Kidney (tissue), 14 donors: Measurements from ENCODE around the gene PARVG. TPM values are rescaled to one million over a fixed set of nuclear protein-coding genes. Genes with fewer than 3 reads are reported as not detected.

Source experiments
- DNase-seq, 5 donors: peaks; one replicate each; pipeline ENCODE4 v3.0.0-alpha.2; 2013 to 2020
- FAIRE-seq: peaks from 2 replicates; lab custom pipeline; 2012; peaks lifted over from hg19 to GRCh38; lab: Jason Lieb, UNC
- H3K27ac ChIP-seq, 2 donors: one replicate each; pipeline ENCODE4 v1.7.0; 2013; ENCODE audit warnings: low read depth in 2 of 2, low read length in 2 of 2, inconsistent platforms in 1 of 2
- H3K27me3 ChIP-seq: one replicate; pipeline ENCODE4 v1.7.1; 2013; ENCODE audit warnings: low read length, inconsistent platforms; ENCODE audit not compliant: control insufficient read depth, insufficient read depth
- H3K36me3 ChIP-seq, 3 donors: one replicate each; pipeline versions ENCODE4 v1.7.0 to v1.7.1; 2013; ENCODE audit warnings: low read length in 3 of 3, control low read depth in 1 of 3, inconsistent platforms in 1 of 3; ENCODE audit not compliant: insufficient read depth in 3 of 3, control insufficient read depth in 2 of 3
- H3K4me1 ChIP-seq, 3 donors: one replicate each; pipeline versions ENCODE4 v1.7.0 to v1.7.1; 2013; ENCODE audit warnings: low read length in 3 of 3, inconsistent platforms in 1 of 3, low read depth in 1 of 3; ENCODE audit not compliant: control insufficient read depth in 2 of 3, insufficient read depth in 2 of 3
- H3K4me3 ChIP-seq, 3 donors: one replicate each; pipeline versions ENCODE4 v1.7.0 to v1.8.1; 2013; ENCODE audit warnings: low read length in 3 of 3, control low read depth in 1 of 3, inconsistent platforms in 1 of 3
- H3K9ac ChIP-seq, 3 donors: one replicate each; pipeline versions ENCODE4 v1.7.0 to v1.7.1; 2013; ENCODE audit warnings: low read length in 3 of 3, control low read depth in 1 of 3, inconsistent platforms in 1 of 3
- H3K9me3 ChIP-seq, 3 donors: one replicate each; pipeline versions ENCODE4 v1.7.0 to v1.7.1; 2013; ENCODE audit warnings: low read length in 3 of 3, control low read depth in 1 of 3, inconsistent platforms in 1 of 3; ENCODE audit not compliant: control insufficient read depth in 2 of 3, insufficient read depth in 1 of 3
- CTCF ChIP-seq: IDR thresholded peaks from 3 replicates; pipeline ENCODE4 v1.5.1; 2012; ENCODE audit warnings: mild to moderate bottlenecking, moderate library complexity, borderline replicate concordance; ENCODE audit not compliant: insufficient read depth; ENCODE audit errors: extremely low read depth
- intact Hi-C: fragments of 100-400 bp; cut with DNase I; formaldehyde crosslinking; loops from one replicate; pipeline ENCODE4 v1.11.1; 2022
- polyA plus RNA-seq: library from polyadenylated mRNA; stranded (reverse); fragments of 350-450 nt; fragmentation: Illumina TruSeq; extraction: RNeasy Lipid Tissue Mini Kit (QIAGEN cat#74804); gene quantifications from one replicate; pipeline ENCODE4 v1.2.3, GENCODE V29; 2014; ENCODE audit warnings: low read depth, low replicate concordance; ENCODE audit not compliant: insufficient read depth
- total RNA-seq: library from RNA; stranded (reverse); fragmentation: NEBNext Ultra II Directional; extraction: Animal tissue kit (Norgen Biotek cat#: 25700); gene quantifications from one replicate; pipeline ENCODE4 v1.2.1, GENCODE V29; 2021
- donor health status: control.
- donor health status: control.
- donor health status: control.
- donor health status: control.
- donor health status: control.
- donor health status: DM: yes; HTN: yes; CAD: no.
- donor health status: Normal renal cell carcinoma (clear cell type).

Gene PARVG
- total and polyA plus RNA-seq, 2 donors from 2014 or later, result 2.5 to 20.9 TPM

- FAIRE-seq, result no peak
- intact Hi-C loops, result no loop called here
- H3K36me3 ChIP-seq, result no peaks in the 10 kb centered on the region
- H3K4me1 ChIP-seq, result no peaks in the 10 kb centered on the region
- H3K9ac ChIP-seq, result no peak overlapping the region
- no peak for DNase-seq
- no peak for TF ChIP-seq CTCF
- no peaks in the 10 kb centered on the region for H3K27me3 ChIP-seq
- no peaks in the 10 kb centered on the region for H3K9me3 ChIP-seq
- no peak overlapping the region for H3K27ac ChIP-seq
- H3K4me3 ChIP-seq, result no peak overlapping the region
Measured at GRCh38 chr22:44202261-44202789, 21.6 kb downstream of the PARVG start.

GRCh38 chr22:44203203-44203602 is 22.5 kb downstream of the PARVG start:
- H3K27me3 ChIP-seq, result no peaks in the 10 kb centered on the region
- no peaks in the 10 kb centered on the region for H3K9me3 ChIP-seq
- no peak overlapping the region for H3K9ac ChIP-seq
- peak in 1 of 5 donors; percentile 10 for DNase-seq
- no peak overlapping the region for H3K4me3 ChIP-seq
- TF ChIP-seq CTCF, result no peak
- no peak for FAIRE-seq
- H3K36me3 ChIP-seq, result no peaks in the 10 kb centered on the region
- H3K4me1 ChIP-seq, result no peaks in the 10 kb centered on the region
- intact Hi-C loops, result no loop called here
- H3K27ac ChIP-seq, result no peak overlapping the region

- intact Hi-C loops, result no loop called here
- FAIRE-seq (no peak), DNase-seq (peak in 1 of 5 donors; percentile 18)
- Histone ChIP-seq H3K27me3 (no peaks in the 10 kb centered on the region), H3K4me1 (no peaks in the 10 kb centered on the region), H3K4me3 (no peak overlapping the region), H3K9me3 (peaks cover 0 to 3% (median 2%) of the 10 kb centered on the region in 3 donors), H3K27ac (no peak overlapping the region), H3K36me3 (no peaks in the 10 kb centered on the region), H3K9ac (no peak overlapping the region)
- TF ChIP-seq CTCF, result no peak
Measured at GRCh38 chr22:44204739-44205515, 24.2 kb downstream of the PARVG start.
